ENCODE measurements around the gene PTK6. TPM values are rescaled to one million over a fixed set of nuclear protein-coding genes. Genes with fewer than 3 reads are reported as not detected.
"Not testable (repeated sequence)": the region's sequence is repeated elsewhere in the genome, so short reads cannot be mapped to it uniquely, and the experiment has no call there.

The PTK6 gene
- total RNA-seq, result 0.10 TPM
- long read RNA-seq, partial matches to known transcripts, result 0 of 1 reads
- long read RNA-seq, other reads (novel, unspliced or antisense), result 1 of 1 reads

GRCh38 chr20:63536997-63537524, at the start of gene PTK6:
Gene PTK6 (minus strand): TSS chr20:63537376. CDS start chr20:63537314, 62 bp downstream.
- no peak for DNase-seq (ENCODE audit: low spot score)

DNA sequence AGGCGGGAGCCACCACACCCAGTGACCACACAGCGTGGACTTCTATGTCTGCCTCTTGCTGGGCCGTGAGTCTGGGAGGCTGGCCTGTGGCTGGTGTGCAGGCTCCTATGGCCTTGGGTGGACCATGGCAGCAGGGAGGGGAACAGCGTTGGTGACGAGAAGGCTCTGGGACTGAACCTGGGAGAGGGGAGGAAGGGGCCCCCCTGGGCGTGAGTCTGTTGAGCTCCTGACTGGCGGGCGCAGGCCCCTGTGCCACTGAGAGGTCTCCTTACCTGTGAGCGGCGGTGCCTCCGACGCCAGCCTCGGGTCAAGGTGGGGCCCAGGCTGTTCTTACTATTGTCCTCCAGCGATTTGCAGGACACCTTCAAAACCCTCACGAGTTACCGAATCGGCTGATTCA, 49.6 kb upstream of the PTK6 start:
- DNase-seq (ENCODE audit: low spot score), result no peak

GRCh38 chr20:63585616-63586565, 48.7 kb upstream of the PTK6 start:
- no peak for DNase-seq (ENCODE audit: low spot score)

DNA sequence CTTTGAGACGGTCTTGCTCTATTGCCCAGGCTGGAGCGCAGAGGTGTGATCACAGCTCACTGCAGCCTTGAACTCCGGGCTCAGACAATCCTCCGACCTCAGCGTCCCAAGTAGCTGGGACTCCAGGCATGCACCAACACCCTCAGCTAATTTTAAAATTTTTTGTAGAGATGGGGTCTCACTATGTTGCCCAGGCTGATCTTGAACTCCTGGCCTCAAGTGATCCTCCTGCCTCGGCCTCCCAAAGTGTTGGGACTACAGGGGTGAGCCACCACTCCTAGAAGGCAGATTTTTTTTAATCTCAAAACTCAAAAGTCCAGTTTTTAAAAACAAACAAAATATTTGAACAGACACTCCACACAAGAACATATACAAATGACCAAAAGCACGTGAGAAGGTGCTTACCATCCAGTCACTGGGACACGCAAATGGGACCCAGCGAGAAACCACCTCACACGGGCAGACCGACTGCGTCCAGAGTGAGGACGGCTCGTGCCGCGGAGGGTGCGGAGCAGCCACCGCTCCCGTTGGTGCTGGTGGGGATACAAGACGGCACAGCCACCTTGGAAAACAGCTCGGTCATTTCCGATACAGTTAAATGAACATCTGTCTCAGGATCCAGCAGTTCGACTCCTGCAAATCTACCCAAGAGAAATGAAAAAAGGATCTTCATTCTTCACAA, 45.3 kb upstream of the PTK6 start:
- no peak for DNase-seq (ENCODE audit: low spot score)

DNA sequence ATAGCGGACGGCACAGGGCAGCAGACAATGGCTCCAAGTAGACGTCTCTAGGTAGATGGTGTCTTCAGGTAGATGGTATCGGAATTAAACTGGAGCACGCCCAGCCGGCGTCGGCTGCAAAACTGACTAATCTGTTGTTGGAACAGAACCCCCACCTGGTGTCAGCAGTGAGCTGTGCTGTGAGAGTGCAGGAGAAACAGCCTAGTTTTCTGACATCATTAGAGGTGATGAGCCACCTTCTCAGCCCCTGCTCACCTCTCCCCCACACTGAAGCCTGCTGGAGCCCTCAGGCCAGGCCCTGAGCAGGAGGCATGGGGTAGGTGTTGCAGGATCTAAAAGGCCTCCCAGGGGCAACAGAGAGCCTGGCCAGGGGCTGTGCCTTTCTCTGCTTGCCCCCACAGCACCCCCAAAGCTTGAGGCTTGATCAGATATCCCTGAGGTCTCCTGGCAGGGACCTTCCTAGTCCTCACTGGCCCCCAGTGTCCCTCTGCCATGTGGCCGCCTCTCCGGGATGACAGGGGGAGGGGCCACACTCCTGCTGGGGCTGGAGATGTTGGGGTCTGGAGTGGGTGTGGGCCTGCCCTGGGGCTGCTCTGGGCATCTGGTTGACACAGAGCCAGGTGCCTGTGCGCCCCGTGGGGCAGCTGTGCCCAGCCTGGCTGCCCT, 43.8 kb upstream of the PTK6 start:
- DNase-seq (ENCODE audit: low spot score), result no peak

DNA sequence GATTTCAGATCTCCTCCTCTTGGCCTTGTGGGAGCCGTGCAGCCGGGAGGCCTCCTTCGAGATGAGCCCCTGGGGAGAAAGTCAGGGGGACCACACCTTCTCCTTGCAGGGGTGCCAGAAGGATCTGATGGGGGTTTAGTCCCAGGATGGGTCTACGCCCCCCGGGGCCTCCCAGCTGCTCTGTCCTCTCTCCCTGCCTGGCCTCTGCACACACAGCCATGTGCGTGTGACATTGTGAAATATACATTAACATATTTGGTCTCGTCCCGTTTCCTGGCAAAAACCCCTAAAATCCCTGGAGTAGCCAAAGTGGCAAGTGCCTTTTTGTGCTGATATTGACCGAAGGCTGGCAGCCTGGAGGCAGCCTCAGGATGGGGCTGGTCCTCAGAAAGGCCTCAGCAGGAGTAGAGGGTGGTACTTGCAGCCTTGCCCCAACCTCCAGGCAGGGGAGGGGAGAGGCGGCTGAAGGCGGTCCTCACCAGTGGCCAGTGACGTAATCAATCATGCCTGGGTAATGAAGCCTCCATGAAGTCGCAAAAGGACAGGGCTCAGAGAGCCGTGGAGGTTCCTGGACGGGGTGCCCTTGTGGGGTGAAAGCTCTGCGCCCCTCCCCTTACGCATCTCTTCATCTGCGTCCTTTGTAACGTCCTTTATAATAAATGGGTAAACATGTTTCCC, 42.0 kb upstream of the PTK6 start:
- DNase-seq (ENCODE audit: low spot score), result no peak

DNA sequence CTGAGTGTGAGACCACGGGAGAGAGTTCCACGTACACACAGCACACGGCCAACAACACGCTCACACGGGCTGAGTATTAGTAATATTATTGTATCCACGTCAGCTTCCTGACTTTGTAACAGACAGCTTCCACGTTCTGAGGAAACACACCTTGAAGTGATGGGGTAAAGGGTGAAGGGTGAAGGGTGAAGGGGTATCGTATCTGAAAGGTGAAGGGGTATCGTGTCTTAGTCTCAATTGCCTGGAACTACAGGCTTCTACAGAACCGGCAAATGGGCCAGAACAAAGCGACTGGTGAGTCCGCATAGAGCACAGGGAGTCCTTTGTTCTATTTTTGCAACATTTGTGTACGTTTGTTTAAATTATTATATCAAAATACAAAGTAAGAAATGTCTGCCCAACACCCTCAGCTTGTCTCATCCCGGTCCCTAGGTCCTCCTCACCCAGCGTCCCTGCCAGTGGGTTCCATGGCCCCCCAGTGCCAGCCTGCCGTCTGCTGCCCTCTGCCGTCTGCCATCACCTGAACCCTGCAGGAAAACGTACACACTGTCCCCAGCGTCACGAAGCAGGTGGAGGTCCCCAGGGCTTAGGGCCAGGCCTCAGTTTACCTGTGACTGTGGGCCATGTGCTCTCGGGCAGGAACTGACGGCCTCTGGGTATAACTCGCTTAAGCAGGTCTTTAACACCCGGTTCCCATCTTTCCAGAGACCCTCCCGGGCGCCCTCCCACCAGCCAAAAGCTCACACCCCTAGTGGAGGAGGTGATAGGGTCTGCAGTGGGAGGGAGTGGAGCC, 41.2 kb upstream of the PTK6 start:
- no peak for DNase-seq (ENCODE audit: low spot score)

DNA sequence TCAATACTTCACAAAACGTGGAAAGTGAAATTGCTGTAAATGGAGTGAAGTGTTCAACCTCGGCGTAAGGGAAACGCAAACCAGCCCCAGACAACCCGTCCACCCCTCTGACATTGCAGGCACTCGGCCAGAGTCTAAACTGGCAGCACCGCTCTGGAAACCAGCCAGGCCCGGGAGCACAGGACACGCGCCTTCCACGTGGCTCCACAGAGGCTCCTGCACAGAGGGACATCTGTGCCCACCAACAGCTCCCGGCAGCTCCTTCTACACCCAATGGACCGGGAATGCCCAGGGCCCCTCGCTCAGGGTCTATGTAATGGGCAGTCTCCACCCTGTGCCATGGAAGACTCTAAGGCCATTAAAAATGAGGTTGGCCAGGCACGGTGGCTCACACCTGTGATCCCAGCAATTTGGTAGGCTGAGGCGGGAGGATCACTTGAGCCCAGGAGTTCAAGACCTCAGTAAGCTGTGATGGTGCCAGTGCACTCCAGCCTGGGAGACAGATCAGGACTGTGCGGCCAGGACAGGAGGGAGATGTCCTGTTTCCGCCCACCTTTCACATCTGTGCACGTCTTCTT, 40.2 kb upstream of the PTK6 start:
- DNase-seq (ENCODE audit: low spot score), result no peak

GRCh38 chr20:63576311-63576710, 39.1 kb upstream of the PTK6 start:
- no peak for DNase-seq (ENCODE audit: low spot score)

DNA sequence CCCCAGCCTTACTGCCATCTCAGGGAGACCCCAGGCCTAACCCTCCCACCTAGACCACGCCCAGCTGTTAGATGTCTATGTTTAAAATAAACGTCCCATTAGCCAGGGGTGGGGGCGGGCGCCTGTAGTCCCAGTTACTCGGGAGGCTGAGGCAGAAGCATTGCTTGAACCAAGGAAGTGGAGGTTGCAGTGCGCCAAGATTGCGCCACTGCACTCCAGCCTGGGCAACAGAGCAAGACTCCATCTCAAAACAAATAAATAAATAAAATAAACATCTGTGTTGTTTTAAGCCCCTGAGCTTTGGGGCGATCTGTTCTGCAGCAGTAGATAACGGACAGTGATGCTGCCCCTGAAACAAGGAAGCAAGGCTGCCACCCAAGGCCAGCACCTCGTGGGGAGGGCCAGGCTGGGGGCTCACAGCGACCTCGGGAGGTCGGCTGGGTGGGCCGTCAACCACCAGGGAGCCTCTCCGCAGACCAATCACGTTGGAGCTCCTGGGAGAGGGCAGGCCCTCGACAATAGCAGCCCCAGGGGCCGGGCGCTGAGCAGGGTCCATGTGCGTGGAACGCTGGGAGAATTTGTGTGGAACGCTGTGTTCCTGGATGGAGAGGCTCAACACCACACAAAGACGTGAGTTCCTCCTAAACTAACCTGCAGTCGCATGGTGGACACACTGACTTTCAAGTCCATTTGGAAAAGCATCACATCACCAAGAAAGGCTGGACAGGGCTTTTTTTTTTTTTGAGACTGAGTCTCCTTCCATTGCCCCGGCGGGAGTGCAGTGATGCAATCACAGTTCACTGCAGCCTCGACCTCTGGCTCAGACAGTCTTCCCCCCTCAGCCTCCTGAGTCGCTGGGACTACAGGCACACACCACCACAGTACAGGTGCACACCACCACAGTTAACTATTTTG, 37.9 kb upstream of the PTK6 start:
- DNase-seq (ENCODE audit: low spot score), result no peak

GRCh38 chr20:63574156-63574828, 37.1 kb upstream of the PTK6 start, which contains the start of gene HELZ2:
Gene HELZ2 (minus strand): TSS chr20:63574239. CDS start chr20:63572385, 1,854 bp downstream.
- peak; percentile 95 for DNase-seq (ENCODE audit: low spot score)

DNA sequence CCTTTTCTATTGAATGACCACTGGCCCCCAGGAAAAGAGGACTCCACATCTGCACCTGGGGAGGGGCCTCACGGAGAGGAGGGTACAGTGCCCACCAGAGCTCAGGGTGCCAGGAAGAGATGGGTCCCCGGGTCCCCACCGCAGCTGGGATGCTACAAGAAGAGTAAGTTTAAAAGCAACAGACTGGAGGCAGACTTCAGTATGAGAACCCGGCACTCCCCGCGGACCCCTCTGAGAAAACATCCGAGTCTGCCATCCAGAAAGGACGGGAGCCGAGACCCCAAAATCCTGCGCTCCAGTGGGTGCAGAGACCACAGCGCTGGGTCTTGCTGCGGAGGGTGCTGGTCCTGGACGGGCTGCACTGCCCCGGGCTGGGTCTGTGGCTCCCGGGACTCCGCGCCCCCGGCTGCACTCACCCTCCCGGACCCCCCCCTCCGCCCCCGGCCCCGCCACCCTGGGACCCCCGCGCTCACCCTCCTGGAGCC, 36.5 kb upstream of the PTK6 start:
- DNase-seq (ENCODE audit: low spot score), result no peak

GRCh38 chr20:63572788-63573646, 35.8 kb upstream of the PTK6 start:
- DNase-seq (ENCODE audit: low spot score), result no peak

DNA sequence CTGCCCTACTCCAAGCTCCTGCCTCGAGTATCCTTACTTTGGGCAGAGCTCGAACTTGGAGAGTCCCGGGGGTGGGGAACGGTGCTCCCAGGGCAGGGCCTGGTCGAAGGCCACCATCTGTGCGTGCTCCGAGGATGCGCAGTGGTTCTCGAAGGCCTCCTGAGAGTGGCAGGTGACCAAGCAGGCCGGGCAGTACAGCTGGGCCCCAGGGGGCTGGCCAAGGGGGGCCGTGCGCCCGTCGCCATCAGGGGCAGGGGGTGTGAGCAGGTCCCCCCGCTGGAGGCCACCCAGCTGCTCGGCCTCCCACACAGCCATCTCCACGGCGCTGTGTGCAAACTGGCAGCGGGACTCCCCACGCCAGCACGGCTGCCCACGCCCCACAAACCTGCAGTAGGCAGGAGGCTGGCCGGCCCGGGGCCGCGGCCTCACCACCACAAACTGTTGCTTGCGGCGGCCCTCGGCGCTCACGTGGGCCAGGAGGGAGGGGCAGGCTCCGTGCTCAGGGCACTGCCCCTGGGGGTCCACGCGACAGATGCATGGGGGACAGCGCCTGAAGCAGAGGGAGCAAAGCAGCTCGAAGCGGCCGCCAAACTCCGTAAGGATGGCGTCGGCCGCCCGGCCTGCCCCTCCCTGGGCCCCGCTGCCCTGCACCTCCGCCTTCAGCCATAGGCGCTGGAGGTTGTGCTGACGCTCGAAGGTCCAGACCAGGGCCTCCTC, 35.1 kb upstream of the PTK6 start:
- no peak for DNase-seq (ENCODE audit: low spot score)

GRCh38 chr20:63571087-63571478, 33.9 kb upstream of the PTK6 start:
- DNase-seq (ENCODE audit: low spot score), result not testable (repeated sequence)

Data from mesenteric fat pad (tissue), 1 donor.